Islet precursor cell (in vitro differentiated cells): ENCODE measurements around the gene FAM149A.

ENCODE experiments used
- DNase-seq: peaks from one replicate; pipeline ENCODE4 v3.0.0-alpha.2; 2018

The FAM149A gene

GRCh38 chr4:186107947-186108346, 3.4 kb downstream of the FAM149A start:
- DNase-seq = no peak

GRCh38 chr4:186108391-186108790, 3.9 kb downstream of the FAM149A start:
- no peak for DNase-seq

- no peak for DNase-seq
These were observed 4.7 kb downstream of the FAM149A start for GRCh38 chr4:186109245-186109644.

GRCh38 chr4:186116697-186117096, 12.2 kb downstream of the FAM149A start:
- DNase-seq = no peak

GRCh38 chr4:186118582-186118981, 14.1 kb downstream of the FAM149A start:
- no peak for DNase-seq

GRCh38 chr4:186121057-186121456, 16.6 kb downstream of the FAM149A start:
- DNase-seq = no peak

- no peak for DNase-seq
These were observed 24.3 kb downstream of the FAM149A start for GRCh38 chr4:186128842-186129241.

GRCh38 chr4:186131935-186132334, 27.4 kb downstream of the FAM149A start:
- no peak for DNase-seq

- peak; percentile 88 for DNase-seq
These were observed 28.2 kb downstream of the FAM149A start for GRCh38 chr4:186132577-186133242.

GRCh38 chr4:186134257-186134656, 29.8 kb downstream of the FAM149A start:
- no peak for DNase-seq

- DNase-seq = no peak
These were observed 30.4 kb downstream of the FAM149A start for GRCh38 chr4:186134861-186135260.

GRCh38 chr4:186137196-186137794, 32.8 kb downstream of the FAM149A start:
- no peak for DNase-seq

- peak; percentile 85 for DNase-seq
These were observed 39.9 kb downstream of the FAM149A start for GRCh38 chr4:186144198-186144945.

GRCh38 chr4:186144946-186145569, 40.6 kb downstream of the FAM149A start:
- peak; percentile 84 for DNase-seq

- no peak for DNase-seq
These were observed 42.0 kb downstream of the FAM149A start for GRCh38 chr4:186146458-186146857.

- DNase-seq = no peak
These were observed 44.0 kb downstream of the FAM149A start for GRCh38 chr4:186148336-186148975.

GRCh38 chr4:186149872-186150271, 45.4 kb downstream of the FAM149A start:
- DNase-seq = peak; percentile 89

GRCh38 chr4:186150926-186151325, 46.4 kb downstream of the FAM149A start:
- DNase-seq = no peak

GRCh38 chr4:186151499-186151898, 47.0 kb downstream of the FAM149A start:
- no peak for DNase-seq

GRCh38 chr4:186158021-186158813, 53.7 kb downstream of the FAM149A start:
- no peak for DNase-seq

- no peak for DNase-seq
These were observed 54.5 kb downstream of the FAM149A start for GRCh38 chr4:186158966-186159365.

- DNase-seq = no peak
These were observed 55.1 kb downstream of the FAM149A start for GRCh38 chr4:186159613-186160012.
